Adipocyte (in vitro differentiated cells): ENCODE data around the gene KCNMB2.
A peak's percentile ranks its signal among the peaks of the same experiment; 100 is the strongest.

ENCODE experiments used
- DNase-seq: peaks from one replicate; pipeline ENCODE4 v3.0.0-alpha.2; 2015; ENCODE audit warnings: low read depth
- H3K27me3 ChIP-seq: replicated peaks from 2 replicates; pipeline ENCODE4 v1.7.0; 2013; ENCODE audit warnings: mild to moderate bottlenecking, low read length, moderate library complexity; ENCODE audit not compliant: control insufficient read depth, insufficient read depth
- H3K36me3 ChIP-seq: 2 replicates; pipeline ENCODE4 v1.7.0; 2013; ENCODE audit warnings: low read length, mild to moderate bottlenecking, moderate library complexity; ENCODE audit not compliant: control insufficient read depth, insufficient read depth, severe bottlenecking
- H3K4me1 ChIP-seq: 2 replicates; pipeline ENCODE4 v1.7.0; 2013; ENCODE audit warnings: mild to moderate bottlenecking, low read length, moderate library complexity; ENCODE audit not compliant: control insufficient read depth, insufficient read depth
- H3K4me3 ChIP-seq: 2 replicates; pipeline ENCODE4 v1.7.0; 2013; ENCODE audit warnings: mild to moderate bottlenecking, low read length, moderate library complexity
- H3K9ac ChIP-seq: 2 replicates; pipeline ENCODE4 v1.7.0; 2013; ENCODE audit warnings: mild to moderate bottlenecking, low read length, moderate library complexity
- H3K9me3 ChIP-seq: 2 replicates; pipeline ENCODE4 v1.7.0; 2013; ENCODE audit warnings: mild to moderate bottlenecking, low read length, moderate library complexity; ENCODE audit not compliant: control insufficient read depth

KCNMB2 gene

GRCh38 chr3:178823591-178824246 is 287.5 kb downstream of the KCNMB2 start:
- no peaks in the 10 kb centered on the region for H3K27me3 ChIP-seq
- no peak for DNase-seq
- H3K4me3 ChIP-seq = no peak overlapping the region
- no peaks in the 10 kb centered on the region for H3K9me3 ChIP-seq
- no peaks in the 10 kb centered on the region for H3K36me3 ChIP-seq
- H3K9ac ChIP-seq = no peak overlapping the region
- H3K4me1 ChIP-seq = no peaks in the 10 kb centered on the region

DNA sequence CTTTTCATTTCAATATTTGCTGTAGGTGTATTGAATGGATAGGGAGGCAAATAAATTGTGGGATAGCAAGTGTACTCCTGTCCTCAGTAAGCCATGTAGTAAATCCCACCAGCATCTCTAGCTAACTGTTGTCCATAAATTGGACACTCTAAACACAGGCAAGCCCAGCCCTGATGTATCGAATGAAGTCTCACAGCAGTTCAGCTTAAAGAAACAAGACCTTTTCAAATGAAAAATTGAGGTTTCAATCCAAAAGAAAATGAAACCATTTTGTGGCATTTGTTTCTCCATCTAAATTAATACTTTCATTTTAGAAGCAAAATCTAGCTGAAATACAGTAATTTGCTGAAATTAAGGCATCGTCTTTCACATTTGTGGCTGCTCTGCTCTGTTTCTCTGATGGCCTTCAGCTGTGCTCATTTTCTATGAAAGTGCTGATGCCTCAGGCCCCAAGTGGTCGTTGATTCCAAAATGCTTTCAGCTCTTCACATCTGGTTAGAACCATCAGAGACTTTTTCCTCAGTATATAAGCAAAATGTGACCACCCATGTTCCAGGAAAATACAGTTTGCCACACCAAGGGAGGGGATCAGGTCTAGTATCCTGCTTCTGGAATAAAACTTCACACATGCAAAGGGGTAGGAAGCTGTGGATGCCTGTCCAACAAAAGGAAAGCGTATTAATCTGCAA is 290.3 kb downstream of the KCNMB2 start:
- DNase-seq = no peak
- Histone ChIP-seq H3K36me3 (no peaks in the 10 kb centered on the region), H3K9ac (no peak overlapping the region), H3K4me1 (no peaks in the 10 kb centered on the region), H3K27me3 (no peaks in the 10 kb centered on the region), H3K9me3 (no peaks in the 10 kb centered on the region), H3K4me3 (no peak overlapping the region)

- H3K4me3 ChIP-seq = no peak overlapping the region
- H3K4me1 ChIP-seq = no peaks in the 10 kb centered on the region
- H3K9me3 ChIP-seq = no peaks in the 10 kb centered on the region
- no peaks in the 10 kb centered on the region for H3K27me3 ChIP-seq
- H3K36me3 ChIP-seq = no peaks in the 10 kb centered on the region
- H3K9ac ChIP-seq = no peak overlapping the region
- DNase-seq = no peak
Observed at GRCh38 chr3:178827285-178827856, 291.1 kb downstream of the KCNMB2 start.

GRCh38 chr3:178833695-178834094 is 297.5 kb downstream of the KCNMB2 start:
- DNase-seq = no peak
- H3K4me3 ChIP-seq = no peak overlapping the region
- H3K9me3 ChIP-seq = no peaks in the 10 kb centered on the region
- H3K4me1 ChIP-seq = no peaks in the 10 kb centered on the region
- H3K27me3 ChIP-seq = no peaks in the 10 kb centered on the region
- no peaks in the 10 kb centered on the region for H3K36me3 ChIP-seq
- H3K9ac ChIP-seq = no peak overlapping the region

DNA sequence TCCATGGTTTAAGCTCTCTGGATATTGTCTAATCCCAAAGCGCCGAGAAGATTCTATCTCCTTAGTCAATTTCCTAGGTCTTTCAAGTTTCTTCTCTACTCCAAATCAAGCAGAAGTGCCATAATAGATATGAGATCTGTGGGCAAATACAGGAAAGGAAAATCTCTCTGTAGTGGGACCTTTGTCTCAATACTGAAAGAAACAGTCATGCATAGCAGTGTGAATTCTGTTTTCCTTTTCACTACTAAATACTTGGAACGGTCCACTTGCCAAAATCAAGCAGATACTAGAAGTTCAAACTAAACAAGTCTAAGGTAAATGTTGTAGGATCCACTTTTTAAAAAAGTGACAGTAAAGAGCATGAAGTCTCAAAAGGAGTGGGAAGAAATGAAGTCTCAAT is 298.8 kb downstream of the KCNMB2 start:
- Histone ChIP-seq H3K27me3 (no peaks in the 10 kb centered on the region), H3K9ac (no peak overlapping the region), H3K36me3 (no peaks in the 10 kb centered on the region), H3K4me1 (no peaks in the 10 kb centered on the region), H3K9me3 (no peaks in the 10 kb centered on the region), H3K4me3 (no peak overlapping the region)
- DNase-seq = no peak

- Histone ChIP-seq H3K27me3 (no peaks in the 10 kb centered on the region), H3K36me3 (no peaks in the 10 kb centered on the region), H3K4me3 (no peak overlapping the region), H3K9me3 (no peaks in the 10 kb centered on the region), H3K4me1 (no peaks in the 10 kb centered on the region), H3K9ac (no peak overlapping the region)
- no peak for DNase-seq
Observed at GRCh38 chr3:178837512-178837911, 301.3 kb downstream of the KCNMB2 start.

DNA sequence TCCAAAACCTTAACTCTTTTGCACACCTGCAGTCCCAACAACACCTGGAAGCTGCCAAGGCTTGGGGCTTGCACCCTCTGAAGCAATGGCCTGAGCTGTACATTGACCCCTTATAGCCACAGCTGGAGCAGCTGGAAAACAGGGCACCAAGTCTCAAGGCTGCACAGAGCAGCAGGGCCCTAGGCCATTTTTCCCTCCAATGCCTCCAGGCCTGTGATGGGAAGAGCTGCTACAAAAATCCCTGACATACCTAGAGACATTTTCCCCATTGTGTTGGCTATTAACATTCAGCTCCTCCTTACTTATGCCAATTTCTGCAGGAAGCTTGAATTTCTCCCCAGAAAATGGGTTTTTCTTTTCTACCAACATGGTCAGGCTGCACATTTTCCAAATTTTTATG is 304.4 kb downstream of the KCNMB2 start:
- DNase-seq = no peak
- H3K9ac ChIP-seq = no peak overlapping the region
- H3K9me3 ChIP-seq = no peaks in the 10 kb centered on the region
- H3K36me3 ChIP-seq = no peaks in the 10 kb centered on the region
- no peaks in the 10 kb centered on the region for H3K27me3 ChIP-seq
- H3K4me1 ChIP-seq = no peaks in the 10 kb centered on the region
- no peak overlapping the region for H3K4me3 ChIP-seq

- H3K4me3 ChIP-seq = no peak overlapping the region
- peak; percentile 25 for DNase-seq
- no peaks in the 10 kb centered on the region for H3K27me3 ChIP-seq
- H3K36me3 ChIP-seq = no peaks in the 10 kb centered on the region
- H3K4me1 ChIP-seq = no peaks in the 10 kb centered on the region
- no peaks in the 10 kb centered on the region for H3K9me3 ChIP-seq
- H3K9ac ChIP-seq = no peak overlapping the region
Observed at GRCh38 chr3:178841011-178841410, 304.8 kb downstream of the KCNMB2 start.

GRCh38 chr3:178844916-178845315 is 308.7 kb downstream of the KCNMB2 start:
- Histone ChIP-seq H3K4me3 (no peak overlapping the region), H3K9me3 (no peaks in the 10 kb centered on the region), H3K36me3 (no peaks in the 10 kb centered on the region), H3K9ac (no peak overlapping the region), H3K27me3 (no peaks in the 10 kb centered on the region), H3K4me1 (peaks cover 14% of the 10 kb centered on the region)
- no peak for DNase-seq

- no peaks in the 10 kb centered on the region for H3K27me3 ChIP-seq
- peaks cover 14% of the 10 kb centered on the region for H3K4me1 ChIP-seq
- H3K4me3 ChIP-seq = no peak overlapping the region
- H3K36me3 ChIP-seq = no peaks in the 10 kb centered on the region
- H3K9ac ChIP-seq = no peak overlapping the region
- DNase-seq = peak; percentile 67
- H3K9me3 ChIP-seq = no peaks in the 10 kb centered on the region
Observed at GRCh38 chr3:178845420-178846118, 309.3 kb downstream of the KCNMB2 start.

- Histone ChIP-seq H3K4me3 (no peak overlapping the region), H3K4me1 (peaks cover 14% of the 10 kb centered on the region), H3K36me3 (no peaks in the 10 kb centered on the region), H3K27me3 (no peaks in the 10 kb centered on the region), H3K9me3 (no peaks in the 10 kb centered on the region), H3K9ac (no peak overlapping the region)
- DNase-seq = peak; percentile 84
Observed at GRCh38 chr3:178847190-178847589, 311.0 kb downstream of the KCNMB2 start.
